H1 (cell line): ENCODE data around the gene TXNIP. TPM values are rescaled to one million over a fixed set of nuclear protein-coding genes. Genes with fewer than 3 reads are reported as not detected.

Experiments used
- BACH1 ChIP-seq: IDR thresholded peaks from 2 replicates; pipeline ENCODE4 v1.6.1; 2012; ENCODE audit warnings: low read length, improper control_type of control experiment
- KDM5A ChIP-seq: fragments of 200-600 bp; IDR thresholded peaks from 2 replicates; pipeline ENCODE4 v1.7.1; 2012; ENCODE audit warnings: mild to moderate bottlenecking, low read length, inconsistent platforms, mixed read lengths
- POU5F1 ChIP-seq: IDR thresholded peaks from 2 replicates; pipeline ENCODE4 v1.6.1; 2011; ENCODE audit warnings: low read depth, mild to moderate bottlenecking, low read length, moderate library complexity
- SIRT6 ChIP-seq: IDR thresholded peaks from one replicate; pipeline ENCODE4 v1.7.1; 2012; ENCODE audit warnings: low read length, inconsistent platforms
- SP2 ChIP-seq: IDR thresholded peaks from 2 replicates; pipeline ENCODE4 v1.6.1; 2012; ENCODE audit warnings: mild to moderate bottlenecking, low read length, inconsistent platforms
- SRF ChIP-seq: IDR thresholded peaks from 2 replicates; pipeline ENCODE4 v1.6.1; 2011; ENCODE audit warnings: mild to moderate bottlenecking, low read depth, low read length, moderate library complexity
- USF2 ChIP-seq: IDR thresholded peaks from 2 replicates; pipeline ENCODE4 v1.6.1; 2011; ENCODE audit warnings: low read length, improper control_type of control experiment
- polyA plus RNA-seq, 7 experiments: library from polyadenylated mRNA; depleted of rRNA in 3 of 7; stranded (reverse) in 5 of 7; unstranded in 2 of 7; fragments of >200 nt in 5 of 7; fragments of 200-250 nt in 2 of 7; gene quantifications; 1 replicate in 5 of 7; 2 replicates in 1 of 7; 4 replicates in 1 of 7; pipeline versions ENCODE4 v1.2.1 to v1.2.3, GENCODE V29; 2011 to 2013; ENCODE audit warnings: missing spikeins in 2 of 7, mixed read lengths in 2 of 7
- total RNA-seq: library from RNA; stranded (reverse); fragmentation: NEBNext Ultra II Directional; extraction: Animal tissue kit (Norgen Biotek cat#: 25700); gene quantifications from 2 replicates; pipeline ENCODE4 v1.2.1, GENCODE V29; 2021

Gene TXNIP
- total and polyA plus RNA-seq, 2 of the 8 experiments (the other 6 are each of a cell fraction or from before 2014, with no cell fraction given), result 12.3 to 56.8 TPM

GRCh38 chr1:145958734-145959133 lies 37.6 kb downstream of the TXNIP start (continued):
- TF ChIP-seq SRF (no peak), POU5F1 (no peak), USF2 (no peak), BACH1 (no peak), SIRT6 (no peak), SP2 (no peak), KDM5A (no peak)
